ENCODE measurements around the gene KCNQ1.

- TF ChIP-seq EZH2 (IDR thresholded peaks at IDR 0.05; ENCODE audit: insufficient read depth, poor library complexity, severe bottlenecking) (no peak), EZH2phosphoT487 (IDR thresholded peaks at IDR 0.05; ENCODE audit: insufficient read depth, low read depth) (no peak)
Measured at GRCh38 chr11:2582351-2582945, 137.6 kb downstream of the KCNQ1 start.
